ENCODE data around the gene SAMD9. TPM values are rescaled to one million over a fixed set of nuclear protein-coding genes. Genes with fewer than 3 reads are reported as not detected.

SAMD9 gene
- total RNA-seq = 1 to 10 TPM; 1.8 to 2.5 (median 2.1) TPM

GRCh38 chr7:93117852-93118530 lies at the start of gene SAMD9:
TSS of gene SAMD9 (minus strand) at chr7:93117979. CDS start at chr7:93106097, 11,882 bp downstream.
- Mint-ChIP-seq H3K36me3 (ENCODE audit: insufficient read depth) (peaks cover 41% of the 10 kb centered on the region), H3K9me3 (peaks cover 18% of the 10 kb centered on the region), H3K4me1 (ENCODE audit: low read depth) (peaks cover 51% of the 10 kb centered on the region), H3K4me3 (peak within 1 kb of the TSS; percentile 84), H3K27me3 (ENCODE audit: low read depth) (no peaks in the 10 kb centered on the region)
- DNase-seq = peak; percentile 26
- ATAC-seq = peak; percentile 79 to 84

DNA sequence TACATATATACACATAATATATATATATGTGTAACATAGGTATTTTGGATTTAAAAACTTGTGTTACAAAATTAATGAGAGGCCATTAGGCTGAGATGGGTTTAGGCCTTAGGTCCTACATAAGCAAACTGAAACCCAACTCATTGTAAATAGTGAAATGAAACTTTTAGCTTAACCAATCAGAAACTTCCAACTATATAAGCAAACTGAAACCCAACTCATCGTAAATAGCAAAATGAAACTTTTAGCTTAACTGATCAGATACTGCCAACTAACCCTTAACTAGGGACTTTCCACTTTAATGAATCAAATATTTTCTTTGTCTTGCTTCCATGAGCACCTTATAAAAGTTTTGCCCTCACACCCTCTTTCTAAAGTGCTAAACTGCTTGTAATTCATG lies 47.7 kb upstream of the SAMD9 start:
- H3K36me3 Mint-ChIP-seq (ENCODE audit: insufficient read depth) = peaks cover 2% of the 10 kb centered on the region
- ATAC-seq (peak; percentile 65 to 73), DNase-seq (no peak)
- H3K4me3 Mint-ChIP-seq = no peak overlapping the region
- H3K27me3 Mint-ChIP-seq (ENCODE audit: low read depth) = no peaks in the 10 kb centered on the region
- H3K4me1 Mint-ChIP-seq (ENCODE audit: low read depth) = peaks cover 12% of the 10 kb centered on the region
- peaks cover 31% of the 10 kb centered on the region for H3K9me3 Mint-ChIP-seq

DNA sequence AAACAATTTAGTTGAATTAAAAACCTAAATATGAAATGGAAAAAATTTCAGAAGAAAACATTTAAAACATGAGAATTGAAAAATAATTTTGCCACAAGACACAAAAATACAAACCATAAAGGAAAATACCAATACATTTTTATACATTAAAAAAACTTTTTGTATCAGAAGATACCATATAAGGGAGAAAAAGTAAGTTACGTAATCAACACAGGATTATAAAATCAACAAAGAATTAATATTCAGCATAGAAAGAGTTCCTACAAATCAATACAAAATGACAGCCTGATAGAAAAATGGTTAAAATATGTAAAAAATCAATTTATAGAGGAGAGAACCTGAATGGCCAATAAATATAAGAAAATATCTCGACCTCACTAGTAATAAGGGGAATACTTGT lies 47.0 kb upstream of the SAMD9 start:
- DNase-seq = no peak
- Mint-ChIP-seq H3K4me1 (ENCODE audit: low read depth) (peaks cover 12% of the 10 kb centered on the region), H3K36me3 (ENCODE audit: insufficient read depth) (peaks cover 2% of the 10 kb centered on the region), H3K9me3 (peaks cover 31% of the 10 kb centered on the region), H3K4me3 (no peak overlapping the region), H3K27me3 (ENCODE audit: low read depth) (no peaks in the 10 kb centered on the region)
- no peak for ATAC-seq

GRCh38 chr7:93161181-93161762 lies 43.5 kb upstream of the SAMD9 start:
- H3K9me3 Mint-ChIP-seq = peaks cover 15% of the 10 kb centered on the region
- H3K4me3 Mint-ChIP-seq = no peak overlapping the region
- no peaks in the 10 kb centered on the region for H3K27me3 Mint-ChIP-seq (ENCODE audit: low read depth)
- H3K4me1 Mint-ChIP-seq (ENCODE audit: low read depth) = peaks cover 12% of the 10 kb centered on the region
- DNase-seq (no peak), ATAC-seq (no peak)
- no peaks in the 10 kb centered on the region for H3K36me3 Mint-ChIP-seq (ENCODE audit: insufficient read depth)

DNA sequence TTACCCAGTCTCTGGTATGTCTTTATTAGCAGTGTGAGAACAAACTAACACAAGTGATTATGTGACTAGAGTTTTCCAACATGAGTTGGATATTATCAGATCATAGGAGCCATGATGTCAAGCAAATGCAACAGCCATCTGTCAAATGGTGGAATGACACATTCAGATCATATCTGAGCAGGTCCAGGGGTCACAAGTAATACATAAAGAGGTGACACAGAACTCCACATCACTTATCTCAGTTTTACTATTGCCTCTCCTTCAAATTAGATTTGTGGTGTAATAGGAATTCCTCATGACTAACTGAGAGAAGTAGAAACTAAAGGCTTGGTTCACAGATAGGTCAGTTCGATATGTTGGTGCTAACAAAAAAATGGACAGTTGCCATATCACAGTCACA lies 42.6 kb upstream of the SAMD9 start:
- Mint-ChIP-seq H3K4me3 (no peak overlapping the region), H3K4me1 (ENCODE audit: low read depth) (peaks cover 7% of the 10 kb centered on the region), H3K9me3 (peaks cover 15% of the 10 kb centered on the region), H3K27me3 (ENCODE audit: low read depth) (no peaks in the 10 kb centered on the region), H3K36me3 (ENCODE audit: insufficient read depth) (no peaks in the 10 kb centered on the region)
- DNase-seq (no peak), ATAC-seq (peak; percentile 73)

DNA sequence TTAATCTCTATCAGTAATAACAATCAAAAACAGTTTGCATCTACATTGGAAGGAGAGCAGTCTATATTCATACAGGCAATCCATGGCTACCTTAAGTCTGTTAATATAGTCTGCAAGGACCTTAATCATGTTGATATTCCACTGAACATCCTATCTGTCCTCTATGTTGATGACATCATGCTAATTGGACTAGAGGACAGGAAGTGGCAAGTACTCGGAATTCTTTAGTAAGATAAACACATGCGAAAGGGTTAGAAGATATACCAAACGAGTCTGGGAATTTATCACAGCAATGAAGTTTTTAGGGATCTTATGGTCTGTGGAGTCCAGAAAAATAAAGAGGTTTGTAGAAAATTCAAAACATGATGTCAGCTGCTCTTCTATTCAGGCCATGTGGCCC lies 41.7 kb upstream of the SAMD9 start:
- H3K9me3 Mint-ChIP-seq = peaks cover 15% of the 10 kb centered on the region
- H3K36me3 Mint-ChIP-seq (ENCODE audit: insufficient read depth) = no peaks in the 10 kb centered on the region

GRCh38 chr7:93156884-93157283 lies 39.1 kb upstream of the SAMD9 start:
- no peaks in the 10 kb centered on the region for H3K36me3 Mint-ChIP-seq (ENCODE audit: insufficient read depth)
- H3K27me3 Mint-ChIP-seq (ENCODE audit: low read depth) = no peaks in the 10 kb centered on the region
- H3K4me1 Mint-ChIP-seq (ENCODE audit: low read depth) = peaks cover 2% of the 10 kb centered on the region
- no peak overlapping the region for H3K4me3 Mint-ChIP-seq
- DNase-seq (no peak), ATAC-seq (no peak)
- H3K9me3 Mint-ChIP-seq = peaks cover 7% of the 10 kb centered on the region

More for the DNA sequence above, 41.7 kb upstream of the SAMD9 start:
- no peak for DNase-seq
- Mint-ChIP-seq H3K4me1 (ENCODE audit: low read depth) (peaks cover 2% of the 10 kb centered on the region), H3K4me3 (no peak overlapping the region), H3K27me3 (ENCODE audit: low read depth) (no peaks in the 10 kb centered on the region)
- no peak for ATAC-seq

DNA sequence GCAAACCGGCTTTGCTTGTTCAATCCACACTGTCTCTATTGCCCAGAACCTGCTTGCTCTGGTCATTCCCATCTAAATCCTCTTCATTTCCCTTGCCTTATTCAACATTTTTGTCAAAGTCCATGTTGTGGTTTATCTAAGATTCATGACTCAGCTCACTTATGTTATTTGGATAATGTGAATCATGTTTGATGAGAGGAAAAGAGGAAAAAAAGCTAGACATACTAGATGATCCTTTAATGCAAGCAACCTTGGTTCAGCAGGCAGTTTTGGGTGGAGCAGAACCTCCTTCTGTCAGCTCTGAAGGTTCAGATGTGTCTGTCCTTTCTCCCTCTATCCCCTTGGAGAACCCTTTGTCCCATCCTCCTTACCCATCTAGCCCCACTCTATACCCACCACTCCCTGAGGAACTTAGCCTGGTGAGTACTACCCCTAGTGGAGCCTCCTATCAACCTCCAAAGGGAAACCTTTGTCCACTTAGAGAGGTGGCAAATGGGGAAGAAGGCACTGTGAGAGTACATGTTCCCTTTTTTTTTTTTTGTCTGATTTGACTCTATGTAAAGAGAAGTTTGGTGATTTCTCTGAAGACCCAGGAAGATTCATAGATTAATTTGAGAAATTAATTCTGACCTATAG lies 32.5 kb upstream of the SAMD9 start:
- DNase-seq = no peak
- H3K27me3 Mint-ChIP-seq (ENCODE audit: low read depth) = no peaks in the 10 kb centered on the region

GRCh38 chr7:93148727-93149126 lies 30.9 kb upstream of the SAMD9 start:
- peaks cover 16% of the 10 kb centered on the region for H3K36me3 Mint-ChIP-seq (ENCODE audit: insufficient read depth)
- peak overlapping the region; percentile 88 for H3K4me3 Mint-ChIP-seq
- H3K9me3 Mint-ChIP-seq = no peaks in the 10 kb centered on the region
- no peak for DNase-seq
- H3K27me3 Mint-ChIP-seq (ENCODE audit: low read depth) = no peaks in the 10 kb centered on the region
- H3K4me1 Mint-ChIP-seq (ENCODE audit: low read depth) = peaks cover 39% of the 10 kb centered on the region
- no peak for ATAC-seq

More for the DNA sequence above, 32.5 kb upstream of the SAMD9 start:
- no peak for ATAC-seq
- peaks cover 32% of the 10 kb centered on the region for H3K4me1 Mint-ChIP-seq (ENCODE audit: low read depth)
- peaks cover 9% of the 10 kb centered on the region for H3K36me3 Mint-ChIP-seq (ENCODE audit: insufficient read depth)
- H3K4me3 Mint-ChIP-seq = no peak overlapping the region
- no peaks in the 10 kb centered on the region for H3K9me3 Mint-ChIP-seq

- peaks cover 22% of the 10 kb centered on the region for H3K36me3 Mint-ChIP-seq (ENCODE audit: insufficient read depth)
- peak within 1 kb of the TSS; percentile 88 for H3K4me3 Mint-ChIP-seq
- no peak for DNase-seq
- H3K9me3 Mint-ChIP-seq = no peaks in the 10 kb centered on the region
- no peaks in the 10 kb centered on the region for H3K27me3 Mint-ChIP-seq (ENCODE audit: low read depth)
- ATAC-seq = peak; percentile 56 to 64
- peaks cover 42% of the 10 kb centered on the region for H3K4me1 Mint-ChIP-seq (ENCODE audit: low read depth)
These were observed 30.4 kb upstream of the SAMD9 start, which contains the start of gene SAMD9L for GRCh38 chr7:93148144-93148543. TSS of gene SAMD9L (minus strand) at chr7:93148385. CDS start at chr7:93135971, 12,414 bp downstream.

GRCh38 chr7:93147363-93147762 lies 29.6 kb upstream of the SAMD9 start:
- Mint-ChIP-seq H3K4me1 (ENCODE audit: low read depth) (peaks cover 42% of the 10 kb centered on the region), H3K27me3 (ENCODE audit: low read depth) (no peaks in the 10 kb centered on the region), H3K9me3 (no peaks in the 10 kb centered on the region), H3K4me3 (peak overlapping the region; percentile 88), H3K36me3 (ENCODE audit: insufficient read depth) (peaks cover 27% of the 10 kb centered on the region)
- peak; percentile 11 for DNase-seq
- peak; percentile 79 for ATAC-seq

GRCh38 chr7:93146472-93147141 lies 28.8 kb upstream of the SAMD9 start:
- ATAC-seq = no peak
- peak overlapping the region; percentile 88 for H3K4me3 Mint-ChIP-seq

GRCh38 chr7:93146036-93146435 lies 28.3 kb upstream of the SAMD9 start:
- Mint-ChIP-seq H3K36me3 (ENCODE audit: insufficient read depth) (peaks cover 27% of the 10 kb centered on the region), H3K4me3 (peak overlapping the region; percentile 65), H3K27me3 (ENCODE audit: low read depth) (no peaks in the 10 kb centered on the region), H3K9me3 (no peaks in the 10 kb centered on the region), H3K4me1 (ENCODE audit: low read depth) (peaks cover 42% of the 10 kb centered on the region)
- ATAC-seq (no peak), DNase-seq (no peak)

More at GRCh38 chr7:93146472-93147141, 28.8 kb upstream of the SAMD9 start:
- Mint-ChIP-seq H3K9me3 (no peaks in the 10 kb centered on the region), H3K4me1 (ENCODE audit: low read depth) (peaks cover 42% of the 10 kb centered on the region), H3K36me3 (ENCODE audit: insufficient read depth) (peaks cover 27% of the 10 kb centered on the region), H3K27me3 (ENCODE audit: low read depth) (no peaks in the 10 kb centered on the region)
- no peak for DNase-seq

GRCh38 chr7:93145354-93145753 lies 27.6 kb upstream of the SAMD9 start:
- Mint-ChIP-seq H3K9me3 (no peaks in the 10 kb centered on the region), H3K36me3 (ENCODE audit: insufficient read depth) (peaks cover 27% of the 10 kb centered on the region), H3K4me3 (no peak overlapping the region), H3K27me3 (ENCODE audit: low read depth) (no peaks in the 10 kb centered on the region), H3K4me1 (ENCODE audit: low read depth) (peaks cover 41% of the 10 kb centered on the region)
- ATAC-seq (no peak), DNase-seq (no peak)
